ENCODE measurements around the gene C11orf65.
"Not testable (repeated sequence)": the region's sequence is repeated elsewhere in the genome, so short reads cannot be mapped to it uniquely, and the experiment has no call there.

C11orf65 gene

DNA sequence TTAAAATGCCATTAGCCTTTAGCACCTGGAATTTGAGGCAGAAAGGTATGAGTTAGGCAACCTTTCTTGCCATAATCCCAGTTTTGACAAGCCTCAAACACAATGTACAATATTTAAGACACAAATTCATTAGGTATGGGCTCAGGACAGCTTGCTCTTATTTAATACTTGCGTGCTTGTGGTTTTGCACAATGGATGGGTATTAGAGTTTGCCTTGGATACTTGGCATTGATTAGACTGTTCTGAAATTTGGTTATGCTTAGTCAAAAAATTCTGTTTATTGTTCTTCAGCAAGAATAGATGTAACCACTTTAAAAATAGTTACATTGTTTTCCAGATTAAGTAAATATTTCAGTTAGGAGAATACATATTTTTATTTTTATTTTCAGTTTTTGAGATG is 5.4 kb upstream of the C11orf65 start:
- DNase-seq = no peak

DNA sequence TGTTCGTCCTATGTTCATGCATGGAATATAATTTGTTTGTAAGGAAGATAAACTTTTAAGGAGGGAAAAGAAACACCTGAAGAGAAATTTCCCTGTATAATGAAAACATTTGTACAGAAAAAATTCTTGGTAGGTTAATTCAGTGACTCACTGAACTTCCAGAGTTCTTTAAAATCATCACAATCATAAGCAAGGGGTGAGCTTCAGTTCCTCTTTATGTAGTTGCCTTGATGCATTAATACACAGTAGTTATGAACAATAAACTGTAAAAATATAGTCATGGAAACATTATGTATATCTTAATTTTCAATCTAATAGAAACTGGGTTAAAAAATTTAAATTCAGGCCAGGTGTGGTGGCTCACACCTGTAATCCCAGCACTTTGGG is 1.1 kb upstream of the C11orf65 start:
- no peak for DNase-seq

DNA sequence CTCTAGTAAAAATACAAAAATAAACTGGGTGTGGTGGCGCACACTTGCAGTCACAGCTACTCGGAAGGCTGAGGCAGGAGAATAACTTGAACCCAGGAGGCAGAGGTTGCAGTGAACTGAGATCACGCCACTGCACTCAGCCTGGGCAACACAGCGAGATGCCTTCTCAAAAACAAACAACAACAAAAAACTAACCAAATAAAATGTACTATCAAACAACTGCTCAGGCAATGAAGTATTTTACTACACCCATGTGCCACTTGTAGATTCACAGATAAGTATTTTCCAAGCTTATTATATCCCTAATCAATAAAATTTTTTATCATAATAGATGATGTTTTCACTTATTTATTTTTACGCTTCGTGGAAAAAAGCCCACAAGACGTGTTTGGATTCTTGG is 924 bp downstream of the C11orf65 start:
- no peak for DNase-seq

GRCh38 chr11:108453207-108453835 is 14.0 kb downstream of the C11orf65 start:
- DNase-seq = no peak

DNA sequence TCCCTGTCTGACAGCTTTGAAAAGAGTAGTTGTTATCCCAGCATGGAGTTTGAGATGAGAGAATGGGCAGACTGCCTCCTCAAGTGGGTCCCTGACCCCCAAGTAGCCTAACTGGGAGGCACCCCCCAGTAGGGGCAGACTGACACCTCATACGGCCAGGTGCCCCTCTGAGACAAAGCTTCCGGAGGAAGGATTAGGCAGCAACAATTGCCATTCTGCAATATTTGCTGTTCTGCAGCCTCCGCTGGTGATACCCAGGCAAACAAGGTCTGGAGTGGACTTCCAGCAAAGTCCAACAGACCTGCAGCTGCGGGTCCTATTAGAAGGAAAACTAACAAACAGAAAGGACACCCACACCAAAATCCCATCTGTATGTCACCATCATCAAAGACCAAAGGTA is 25.9 kb downstream of the C11orf65 start:
- not testable (repeated sequence) for DNase-seq

GRCh38 chr11:108436594-108436993 is 30.7 kb downstream of the C11orf65 start:
- no peak for DNase-seq

GRCh38 chr11:108435066-108435465 is 32.3 kb downstream of the C11orf65 start:
- no peak for DNase-seq

GRCh38 chr11:108432783-108433182 is 34.5 kb downstream of the C11orf65 start:
- DNase-seq = peak; percentile 80

DNA sequence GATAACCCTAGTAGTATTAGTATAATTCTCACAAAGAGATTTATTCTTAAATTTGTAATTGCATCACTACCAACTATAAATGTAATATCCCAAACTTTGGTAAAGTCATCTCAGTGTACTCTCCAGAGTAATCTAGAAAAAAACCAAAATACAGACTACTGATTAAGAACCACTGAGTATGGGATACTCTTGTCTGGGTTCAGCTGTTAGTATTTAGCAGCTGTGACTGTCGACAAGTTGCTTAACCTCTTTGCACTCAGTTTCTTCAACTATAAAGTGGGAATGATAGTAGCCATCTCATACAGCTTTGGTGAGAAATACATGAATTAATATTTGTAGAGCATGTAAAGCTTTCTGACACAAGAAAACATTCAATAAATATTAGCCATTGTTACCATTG is 35.3 kb downstream of the C11orf65 start:
- no peak for DNase-seq

- no peak for DNase-seq
Observed at GRCh38 chr11:108431370-108431769, 36.0 kb downstream of the C11orf65 start.

- DNase-seq = peak; percentile 11
Observed at GRCh38 chr11:108417551-108417950, 49.8 kb downstream of the C11orf65 start.

- no peak for DNase-seq
Observed at GRCh38 chr11:108414958-108415357, 52.4 kb downstream of the C11orf65 start.

GRCh38 chr11:108405706-108406105 is 61.6 kb downstream of the C11orf65 start:
- peak; percentile 40 for DNase-seq

GRCh38 chr11:108403052-108403451 is 64.3 kb downstream of the C11orf65 start:
- no peak for DNase-seq

GRCh38 chr11:108402241-108402640 is 65.1 kb downstream of the C11orf65 start:
- no peak for DNase-seq

- DNase-seq = no peak
Observed at GRCh38 chr11:108398439-108398838, 68.9 kb downstream of the C11orf65 start.

GRCh38 chr11:108396672-108397071 is 70.7 kb downstream of the C11orf65 start:
- not testable (repeated sequence) for DNase-seq

DNA sequence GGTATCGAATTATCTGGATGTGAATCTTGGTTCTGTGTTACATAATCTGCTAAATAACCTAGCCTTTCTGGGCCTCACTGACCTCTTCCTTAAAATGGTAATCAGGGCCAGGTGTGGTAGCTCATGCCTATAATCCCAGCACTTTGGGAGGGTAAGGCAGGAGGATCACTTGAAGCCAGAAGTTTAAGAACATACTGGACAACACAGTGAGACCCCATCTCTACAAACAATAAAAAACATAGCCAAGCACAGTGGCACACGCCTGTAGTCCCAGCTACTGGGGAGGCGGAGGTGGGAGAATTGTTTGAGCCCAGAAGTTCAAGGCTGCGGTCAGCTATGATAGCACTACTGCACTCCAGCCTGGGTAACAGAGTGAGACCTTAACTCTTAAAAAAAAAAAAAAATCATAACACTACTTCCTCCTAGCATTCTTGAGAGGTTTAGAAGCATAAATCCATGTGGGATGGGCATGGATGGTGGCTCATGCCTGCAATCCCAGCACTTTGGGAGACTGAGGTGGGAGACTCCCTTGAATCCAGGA is 72.5 kb downstream of the C11orf65 start:
- DNase-seq = no peak

DNA sequence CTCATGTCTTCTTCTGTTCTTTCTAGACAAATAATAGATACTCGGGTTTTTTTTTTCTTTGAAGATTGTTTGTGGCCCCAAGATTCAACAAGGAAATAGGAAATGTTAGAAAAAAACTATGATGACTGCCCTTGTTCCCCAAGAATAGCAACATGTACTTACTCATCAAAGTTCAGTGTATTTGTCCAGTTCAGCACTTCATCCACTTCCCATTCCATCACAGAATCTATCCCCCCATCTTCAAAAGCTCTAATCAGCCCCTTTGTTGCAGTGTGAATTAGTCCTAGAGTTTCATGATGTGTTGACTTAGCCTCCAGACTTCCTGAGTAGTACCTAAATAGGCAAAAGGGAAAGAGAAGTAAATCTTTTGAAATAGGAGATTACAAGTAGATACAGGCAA is 74.3 kb downstream of the C11orf65 start:
- no peak for DNase-seq

GRCh38 chr11:108392353-108392752 is 75.0 kb downstream of the C11orf65 start:
- no peak for DNase-seq

DNA sequence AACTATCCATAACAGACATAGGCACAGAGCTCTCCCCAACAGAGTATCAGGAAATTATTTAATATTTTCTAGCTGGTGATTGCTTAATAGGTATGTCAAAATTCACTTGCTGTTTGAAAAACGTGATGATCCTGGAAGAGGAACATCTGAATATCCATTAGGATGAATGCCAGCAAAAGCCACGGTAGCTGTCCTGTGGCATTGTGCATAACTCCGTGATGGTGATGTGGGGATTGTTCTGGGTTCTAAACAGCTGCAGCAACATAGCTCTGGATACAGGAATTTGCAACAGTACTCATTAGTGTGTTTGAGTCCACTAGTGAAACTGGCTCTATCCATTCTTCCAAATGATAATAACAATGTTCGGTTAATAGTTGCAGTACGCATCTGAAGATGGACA is 78.8 kb downstream of the C11orf65 start:
- no peak for DNase-seq

- not testable (repeated sequence) for DNase-seq
Observed at GRCh38 chr11:108373505-108373904, 93.8 kb downstream of the C11orf65 start.

DNA sequence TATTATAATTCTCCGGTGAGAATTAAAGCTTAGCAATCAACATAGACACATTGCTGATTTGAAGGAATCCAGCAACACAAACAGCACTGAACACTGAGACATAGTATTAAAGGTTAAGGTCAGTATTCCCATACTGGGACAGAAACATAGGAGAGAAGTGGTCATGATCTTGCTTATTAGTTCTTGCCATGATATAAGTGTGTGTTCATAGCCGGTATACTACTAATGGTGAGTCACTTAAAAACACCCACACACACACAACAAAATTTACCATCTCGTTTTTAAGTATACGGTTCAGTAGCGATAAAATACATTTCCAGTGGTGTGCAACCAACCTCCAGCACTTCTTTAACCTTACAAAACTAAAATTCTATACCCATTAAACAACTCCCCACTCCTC is 96.3 kb downstream of the C11orf65 start:
- no peak for DNase-seq

GRCh38 chr11:108370315-108370714 is 97.0 kb downstream of the C11orf65 start:
- DNase-seq = no peak

DNA sequence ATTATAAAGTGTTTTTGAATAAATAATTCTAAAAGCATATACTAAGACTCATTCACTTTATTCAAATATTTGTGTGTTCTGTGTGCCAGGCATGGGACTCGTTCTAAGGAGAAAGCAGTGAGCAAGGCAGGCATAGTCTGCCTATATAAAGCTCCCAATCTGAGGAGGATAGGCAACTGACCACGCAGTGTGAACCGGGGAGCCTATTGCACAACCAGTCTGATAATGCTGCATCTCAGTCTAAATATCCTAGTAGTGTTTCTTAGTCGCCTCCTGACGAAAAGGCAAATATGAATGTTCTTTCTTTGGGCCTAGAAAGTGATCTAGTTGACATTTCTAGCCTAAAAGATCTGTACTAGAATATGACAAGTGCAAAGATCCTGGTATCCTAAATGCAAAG is 98.3 kb downstream of the C11orf65 start:
- no peak for DNase-seq

All from fibroblast of skin of back (primary cell).